Osteoblast (primary cell): Measurements from ENCODE around the gene NDE1. TPM values are rescaled to one million over a fixed set of nuclear protein-coding genes. Genes with fewer than 3 reads are reported as not detected.
A peak's percentile ranks its signal among the peaks of the same experiment; 100 is the strongest.

Experiments used
- DNase-seq: peaks from one replicate; pipeline ENCODE4 v3.0.0; 2011; ENCODE audit warnings: low spot score, mixed read lengths; ENCODE audit not compliant: insufficient read length; ENCODE audit errors: missing footprints
- H2AFZ ChIP-seq: 2 replicates; pipeline ENCODE4 v1.6.0; 2011; ENCODE audit warnings: mild to moderate bottlenecking, low read length
- H3K27ac ChIP-seq: 2 replicates; pipeline ENCODE4 v1.5.1; 2011; ENCODE audit warnings: mild to moderate bottlenecking, low read depth, low read length, moderate library complexity
- H3K27me3 ChIP-seq: 2 replicates; pipeline ENCODE4 v1.6.0; 2012; ENCODE audit warnings: mild to moderate bottlenecking, control low read depth, inconsistent platforms, low read length, moderate library complexity; ENCODE audit not compliant: insufficient read depth
- H3K36me3 ChIP-seq: 2 replicates; pipeline ENCODE4 v1.5.1; 2011; ENCODE audit warnings: mild to moderate bottlenecking, low read length, control low read depth, moderate library complexity; ENCODE audit not compliant: insufficient read depth
- H3K4me1 ChIP-seq: 2 replicates; pipeline ENCODE4 v1.5.1; 2011; ENCODE audit warnings: mild to moderate bottlenecking, low read length, control low read depth, moderate library complexity; ENCODE audit not compliant: insufficient read depth
- H3K4me2 ChIP-seq: 2 replicates; pipeline ENCODE4 v1.6.0; 2011; ENCODE audit warnings: mild to moderate bottlenecking, low read length; ENCODE audit not compliant: insufficient read depth
- H3K4me3 ChIP-seq: fragments of 200-600 bp; sonication (generic); 3 replicates; pipeline ENCODE4 v1.5.1; 2012; ENCODE audit warnings: mild to moderate bottlenecking, low read length, inconsistent platforms; ENCODE audit not compliant: insufficient read depth
- H3K79me2 ChIP-seq: 2 replicates; pipeline ENCODE4 v1.6.0; 2012; ENCODE audit warnings: mild to moderate bottlenecking, low read length, control low read depth, inconsistent platforms; ENCODE audit not compliant: insufficient read depth
- H3K9me3 ChIP-seq: 2 replicates; pipeline ENCODE4 v1.5.1; 2011; ENCODE audit warnings: low read depth, low read length, control low read depth
- H4K20me1 ChIP-seq: 2 replicates; pipeline ENCODE4 v1.6.0; 2012; ENCODE audit warnings: mild to moderate bottlenecking, low read length, control low read depth; ENCODE audit not compliant: insufficient read depth
- total RNA-seq: library from RNA; depleted of rRNA; stranded (reverse); fragments of >200 nt; gene quantifications from 2 replicates; pipeline ENCODE4 v1.2.3, GENCODE V29; 2012
- TF ChIP-seq, protein P1 (sequence below): IDR thresholded peaks from 2 replicates; pipeline ENCODE4 v1.5.1; 2011; ENCODE audit warnings: mild to moderate bottlenecking, low read depth, low read length, moderate library complexity; ENCODE audit errors: extremely low read depth

The NDE1 gene
- total RNA-seq, 1 donor: 31.5 TPM

DNA sequence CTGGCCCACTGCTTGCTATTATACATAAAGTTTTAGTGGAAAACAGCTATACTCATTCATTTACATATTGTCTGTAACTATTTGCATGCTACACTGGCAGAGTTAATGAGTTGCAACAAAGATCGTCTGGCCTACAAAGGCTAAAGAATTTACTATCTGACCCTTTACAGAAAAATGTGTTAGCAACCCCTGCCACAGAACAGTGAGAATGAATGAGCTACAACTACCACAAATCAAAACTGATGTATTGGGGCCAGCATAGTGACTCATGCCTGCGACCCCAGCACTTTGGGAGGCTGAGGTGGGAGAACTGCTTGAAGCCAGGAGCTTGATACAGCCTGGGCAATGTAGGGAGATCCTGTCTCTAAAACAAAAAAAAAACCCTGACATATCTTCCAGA lies 114.1 kb downstream of the NDE1 start:
- Histone ChIP-seq H2AFZ (no peak overlapping the region), H3K4me3 (no peak overlapping the region), H3K79me2 (no peaks in the 10 kb centered on the region), H3K4me1 (no peaks in the 10 kb centered on the region), H3K36me3 (no peaks in the 10 kb centered on the region), H4K20me1 (no peaks in the 10 kb centered on the region), H3K9me3 (no peaks in the 10 kb centered on the region), H3K27me3 (peaks cover 35% of the 10 kb centered on the region), H3K4me2 (no peak overlapping the region), H3K27ac (no peak overlapping the region)
- TF ChIP-seq, protein P1, sequence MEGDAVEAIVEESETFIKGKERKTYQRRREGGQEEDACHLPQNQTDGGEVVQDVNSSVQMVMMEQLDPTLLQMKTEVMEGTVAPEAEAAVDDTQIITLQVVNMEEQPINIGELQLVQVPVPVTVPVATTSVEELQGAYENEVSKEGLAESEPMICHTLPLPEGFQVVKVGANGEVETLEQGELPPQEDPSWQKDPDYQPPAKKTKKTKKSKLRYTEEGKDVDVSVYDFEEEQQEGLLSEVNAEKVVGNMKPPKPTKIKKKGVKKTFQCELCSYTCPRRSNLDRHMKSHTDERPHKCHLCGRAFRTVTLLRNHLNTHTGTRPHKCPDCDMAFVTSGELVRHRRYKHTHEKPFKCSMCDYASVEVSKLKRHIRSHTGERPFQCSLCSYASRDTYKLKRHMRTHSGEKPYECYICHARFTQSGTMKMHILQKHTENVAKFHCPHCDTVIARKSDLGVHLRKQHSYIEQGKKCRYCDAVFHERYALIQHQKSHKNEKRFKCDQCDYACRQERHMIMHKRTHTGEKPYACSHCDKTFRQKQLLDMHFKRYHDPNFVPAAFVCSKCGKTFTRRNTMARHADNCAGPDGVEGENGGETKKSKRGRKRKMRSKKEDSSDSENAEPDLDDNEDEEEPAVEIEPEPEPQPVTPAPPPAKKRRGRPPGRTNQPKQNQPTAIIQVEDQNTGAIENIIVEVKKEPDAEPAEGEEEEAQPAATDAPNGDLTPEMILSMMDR: no peak
- no peak for DNase-seq

DNA sequence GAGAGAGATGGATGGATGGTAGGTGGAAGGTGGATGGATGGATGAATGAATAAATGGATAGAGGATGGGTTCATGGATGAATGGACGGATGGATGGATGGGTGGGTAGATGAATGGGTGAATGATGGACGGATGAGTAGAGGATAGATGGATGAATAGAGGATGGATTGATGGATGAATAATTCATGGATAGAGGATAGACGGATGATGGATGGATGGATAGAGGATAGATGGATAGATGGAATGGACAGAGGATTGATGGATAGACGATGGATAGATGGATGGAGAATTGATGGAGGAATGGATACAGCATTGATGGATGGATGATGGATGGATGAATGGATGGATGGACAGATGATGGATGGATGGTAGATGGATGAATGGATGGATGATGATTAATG lies 115.1 kb downstream of the NDE1 start:
- Histone ChIP-seq H3K4me3 (no peak overlapping the region), H3K27me3 (peaks cover 35% of the 10 kb centered on the region), H3K79me2 (no peaks in the 10 kb centered on the region), H3K27ac (no peak overlapping the region), H3K4me2 (no peak overlapping the region), H3K4me1 (peaks cover 3% of the 10 kb centered on the region), H2AFZ (no peak overlapping the region), H3K36me3 (no peaks in the 10 kb centered on the region), H3K9me3 (no peaks in the 10 kb centered on the region), H4K20me1 (no peaks in the 10 kb centered on the region)
- no peak for DNase-seq
- TF ChIP-seq, protein P1: no peak

- peaks cover 9% of the 10 kb centered on the region for H3K4me1 ChIP-seq
- H3K27me3 ChIP-seq: peaks cover 35% of the 10 kb centered on the region
- H3K79me2 ChIP-seq: no peaks in the 10 kb centered on the region
- TF ChIP-seq, protein P1: peak; percentile 81
- H4K20me1 ChIP-seq: no peaks in the 10 kb centered on the region
- no peaks in the 10 kb centered on the region for H3K36me3 ChIP-seq
- no peak for DNase-seq
- no peak overlapping the region for H3K4me2 ChIP-seq
- no peaks in the 10 kb centered on the region for H3K9me3 ChIP-seq
- H2AFZ ChIP-seq: no peak overlapping the region
- no peak overlapping the region for H3K4me3 ChIP-seq
- no peak overlapping the region for H3K27ac ChIP-seq
Measured at GRCh38 chr16:15765880-15766279, 115.8 kb downstream of the NDE1 start.

GRCh38 chr16:15766918-15767317 lies 116.9 kb downstream of the NDE1 start:
- Histone ChIP-seq H3K27me3 (peaks cover 34% of the 10 kb centered on the region), H3K4me2 (no peak overlapping the region), H3K36me3 (no peaks in the 10 kb centered on the region), H3K4me1 (peaks cover 9% of the 10 kb centered on the region), H2AFZ (no peak overlapping the region), H3K9me3 (no peaks in the 10 kb centered on the region), H3K79me2 (no peaks in the 10 kb centered on the region), H3K4me3 (no peak overlapping the region), H4K20me1 (no peaks in the 10 kb centered on the region), H3K27ac (no peak overlapping the region)
- no peak for DNase-seq
- TF ChIP-seq, protein P1: no peak
